ENCODE data around the gene AGPS. TPM values are rescaled to one million over a fixed set of nuclear protein-coding genes. Genes with fewer than 3 reads are reported as not detected.

The AGPS gene
- total and polyA plus RNA-seq, 9 of the 15 experiments (the other 6 are each of a cell fraction or from before 2014, with no cell fraction given): 15.5 to 211 (median 63.1) TPM

- TF ChIP-seq IRF1 (CRISPR knock-in tag; IDR thresholded peaks at IDR 0.05; ENCODE audit: borderline replicate concordance): no peak
- peak; percentile 47; the same call in 1 of the 2 replicates for TF ChIP-seq SIN3B (IDR thresholded peaks at IDR 0.05; ENCODE audit: low read depth)
- peak; percentile 86 for TF ChIP-seq NR2C2 (CRISPR knock-in tag; IDR thresholded peaks at IDR 0.05)
- TF ChIP-seq NR2C2 (tag; IDR thresholded peaks at IDR 0.05): peak; percentile 98
- TF ChIP-seq JUN (IDR thresholded peaks at IDR 0.05; ENCODE audit: borderline replicate concordance, low read depth, low read length): 0 out of 2 replicates have a peak, but pooled peaks have one; percentile 28
- 0 out of 2 replicates have a peak, but pooled peaks have one; percentile 59 for TF ChIP-seq JUN (CRISPR knock-in tag; IDR thresholded peaks at IDR 0.05; ENCODE audit: borderline replicate concordance)
- no peak for TF ChIP-seq BDP1 (IDR thresholded peaks at IDR 0.05; ENCODE audit: insufficient read depth, insufficient read length)
- peak; percentile 57 for TF ChIP-seq SAP30 (IDR thresholded peaks at IDR 0.05; ENCODE audit: borderline replicate concordance, insufficient read depth, low read depth, low read length, poor library complexity, severe bottlenecking)
- TF ChIP-seq ZNF431 (CRISPR knock-in tag; IDR thresholded peaks at IDR 0.05): peak; percentile 55; the same call in 1 of the 2 replicates
- TF ChIP-seq ZNF449 (CRISPR knock-in tag; IDR thresholded peaks at IDR 0.05): no peak
- TF ChIP-seq CGGBP1 (CRISPR knock-in tag; IDR thresholded peaks at IDR 0.05): no peak
- peak; percentile 97 for TF ChIP-seq ZBTB40 (IDR thresholded peaks at IDR 0.05)
- no peak for TF ChIP-seq ZBTB40 (CRISPR knock-in tag; IDR thresholded peaks at IDR 0.05)
Measured at GRCh38 chr2:177552422-177553175, 160.0 kb downstream of the AGPS start (continued).
